ENCODE results near the gene UBE2V1. TPM values are rescaled to one million over a fixed set of nuclear protein-coding genes. Genes with fewer than 3 reads are reported as not detected.
A peak's percentile ranks its signal among the peaks of the same experiment; 100 is the strongest.
"Not testable (repeated sequence)": the region's sequence is repeated elsewhere in the genome, so short reads cannot be mapped to it uniquely, and the experiment has no call there.

The UBE2V1 gene
- total RNA-seq, 1 donor from 2014 or later, result 82.6 TPM

GRCh38 chr20:50137702-50138101, 24.8 kb upstream of the UBE2V1 start:
- not testable (repeated sequence) for DNase-seq (ENCODE audit: low spot score)

GRCh38 chr20:50136822-50137599, 24.1 kb upstream of the UBE2V1 start:
- DNase-seq (ENCODE audit: low spot score), result no peak

GRCh38 chr20:50135157-50135556, 22.2 kb upstream of the UBE2V1 start:
- not testable (repeated sequence) for DNase-seq (ENCODE audit: low spot score)

GRCh38 chr20:50133474-50134217, 20.7 kb upstream of the UBE2V1 start:
- DNase-seq (ENCODE audit: low spot score), result no peak

GRCh38 chr20:50133041-50133440, 20.1 kb upstream of the UBE2V1 start:
- no peak for DNase-seq (ENCODE audit: low spot score)

- DNase-seq (ENCODE audit: low spot score), result peak; percentile 40
These were observed 18.0 kb upstream of the UBE2V1 start for GRCh38 chr20:50130995-50131394.

GRCh38 chr20:50130356-50130723, 17.4 kb upstream of the UBE2V1 start:
- no peak for DNase-seq (ENCODE audit: low spot score)

DNA sequence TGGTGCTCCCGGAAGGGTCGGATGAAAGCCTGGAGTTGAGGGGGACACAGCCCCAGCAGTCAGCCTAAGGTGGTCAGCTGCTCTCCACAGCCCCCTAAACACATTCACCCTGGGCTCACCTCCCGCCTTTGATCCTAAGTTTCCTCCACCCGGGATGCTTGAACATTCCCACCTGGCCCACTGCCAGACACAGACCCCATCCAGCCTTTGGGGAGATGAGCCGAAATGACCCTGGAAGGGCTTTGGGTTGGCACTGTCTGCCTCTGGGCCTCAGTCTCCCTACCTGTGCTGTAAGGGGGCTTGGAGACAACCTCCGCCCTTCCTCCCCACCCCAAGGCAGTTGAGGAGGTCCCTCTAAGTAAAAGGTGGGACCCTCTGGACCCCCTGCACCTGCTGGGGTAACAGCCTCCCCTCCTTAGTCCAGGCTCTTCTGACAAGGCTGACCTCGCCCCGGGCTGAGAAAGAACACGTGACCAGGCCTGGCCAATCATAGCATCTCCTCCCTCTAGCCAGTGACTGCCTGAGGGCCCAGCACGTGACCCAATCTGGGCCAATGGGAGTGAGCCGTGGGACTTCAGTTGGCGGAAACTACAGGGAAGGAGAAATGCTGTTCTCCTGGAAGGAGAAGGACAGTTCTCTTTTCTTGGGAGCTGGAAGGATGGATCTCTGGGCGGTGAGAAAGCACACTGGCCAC, 16.9 kb upstream of the UBE2V1 start:
- no peak for DNase-seq (ENCODE audit: low spot score)

DNA sequence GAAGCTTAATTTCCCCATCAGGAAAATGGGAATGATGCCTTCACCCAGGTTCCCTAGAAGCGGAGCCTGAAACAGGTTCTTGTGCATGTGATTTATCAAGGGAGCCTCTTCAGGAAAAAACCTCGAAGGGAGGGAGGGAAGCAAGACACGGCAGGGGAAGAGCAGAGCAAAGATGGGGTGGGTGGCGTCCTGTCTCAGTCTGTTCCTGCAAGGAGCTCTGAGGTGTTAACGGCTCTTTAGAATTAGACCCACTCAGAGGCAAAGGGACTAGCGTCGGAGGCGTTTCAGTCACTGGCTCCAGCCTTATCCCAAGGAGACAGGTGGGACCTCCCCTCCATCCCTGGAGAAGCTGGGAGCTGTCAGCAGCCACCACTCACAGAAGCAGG, 15.6 kb upstream of the UBE2V1 start:
- no peak for DNase-seq (ENCODE audit: low spot score)

DNA sequence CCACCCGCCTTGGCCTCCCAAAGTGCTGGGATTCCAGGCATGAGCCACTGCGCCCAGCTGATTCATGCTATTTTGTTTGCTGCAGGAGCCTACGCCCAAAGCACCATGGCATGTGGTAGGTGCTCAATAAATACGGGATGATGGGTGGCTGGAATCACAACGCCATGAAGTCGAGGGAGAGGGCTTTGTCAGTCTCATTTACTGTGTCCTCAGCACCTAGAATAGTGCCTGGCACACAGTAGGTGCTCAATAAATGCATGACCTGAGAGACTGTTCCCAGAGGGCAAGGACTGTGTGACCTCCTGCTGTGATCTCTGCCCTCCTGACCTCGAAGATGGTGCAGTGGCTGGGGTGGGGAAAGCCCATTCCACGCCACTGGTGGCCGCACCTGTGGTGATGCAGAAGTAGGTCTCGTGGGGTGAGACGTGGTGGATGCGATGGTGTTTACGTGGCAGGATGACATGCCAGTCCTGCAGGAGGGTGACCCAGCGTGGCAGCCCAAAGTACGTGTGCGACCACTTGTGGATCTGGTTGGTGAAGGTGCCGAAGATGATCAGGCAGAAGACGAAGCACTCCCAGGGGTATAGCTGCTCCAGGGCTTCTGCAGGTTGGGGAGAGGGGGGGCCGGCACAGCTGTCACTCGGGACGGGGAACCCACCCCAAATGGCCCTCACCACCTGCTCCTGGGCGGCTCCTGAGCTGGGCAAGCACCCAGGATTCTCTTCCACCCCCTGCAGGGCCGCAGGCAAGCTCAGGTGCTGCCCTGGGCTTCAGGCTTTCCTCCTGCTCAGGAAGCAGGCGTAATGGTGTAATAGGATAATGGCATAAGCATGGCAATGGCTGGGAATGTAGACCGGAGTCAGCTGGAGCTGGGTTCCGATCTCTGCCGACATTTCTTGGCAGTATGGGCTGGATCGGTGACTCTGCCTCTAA, 14.9 kb upstream of the UBE2V1 start:
- DNase-seq (ENCODE audit: low spot score), result no peak

GRCh38 chr20:50126662-50127061, 13.7 kb upstream of the UBE2V1 start:
- peak; percentile 80 for DNase-seq (ENCODE audit: low spot score)

DNA sequence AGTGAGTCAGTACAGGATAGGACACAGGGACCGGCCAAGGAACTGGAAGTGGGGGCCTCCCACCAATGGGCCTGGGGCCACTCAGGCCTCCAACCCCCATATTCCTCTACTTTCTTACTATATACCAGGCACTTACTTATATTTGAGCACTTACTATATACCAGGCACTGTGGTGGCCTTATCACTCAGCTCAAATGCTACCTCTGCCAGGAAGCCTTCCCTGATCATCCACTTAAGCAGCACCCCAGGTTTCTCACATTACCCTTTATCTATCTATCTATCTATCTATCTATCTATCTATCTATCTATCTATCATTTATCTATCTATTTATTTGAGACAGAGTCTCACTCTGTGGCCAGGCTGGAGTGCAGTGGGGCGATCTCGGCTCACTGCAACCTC, 12.3 kb upstream of the UBE2V1 start:
- DNase-seq (ENCODE audit: low spot score), result no peak

DNA sequence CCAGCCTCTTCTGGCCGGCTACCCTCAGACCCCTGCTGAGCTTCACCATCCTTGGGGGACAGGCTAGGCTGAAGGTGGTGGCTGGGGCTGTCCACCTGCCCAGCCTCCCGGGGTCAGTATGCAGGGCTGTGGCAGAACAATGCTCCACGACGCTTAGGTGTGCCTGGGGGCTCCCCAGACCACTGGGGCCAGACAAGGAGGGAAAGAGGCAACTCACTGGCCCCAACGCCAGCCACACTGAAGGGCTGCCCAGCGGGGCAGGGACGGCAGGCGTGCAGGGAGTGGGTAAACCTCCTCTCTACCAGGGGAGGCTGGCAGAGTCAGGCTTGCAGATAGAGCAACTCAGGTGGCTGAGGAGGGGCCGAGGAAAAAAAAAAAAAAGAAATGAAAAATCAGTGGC, 11.5 kb upstream of the UBE2V1 start:
- DNase-seq (ENCODE audit: low spot score), result no peak

- DNase-seq (ENCODE audit: low spot score), result no peak
These were observed 10.5 kb upstream of the UBE2V1 start for GRCh38 chr20:50123418-50123817.

DNA sequence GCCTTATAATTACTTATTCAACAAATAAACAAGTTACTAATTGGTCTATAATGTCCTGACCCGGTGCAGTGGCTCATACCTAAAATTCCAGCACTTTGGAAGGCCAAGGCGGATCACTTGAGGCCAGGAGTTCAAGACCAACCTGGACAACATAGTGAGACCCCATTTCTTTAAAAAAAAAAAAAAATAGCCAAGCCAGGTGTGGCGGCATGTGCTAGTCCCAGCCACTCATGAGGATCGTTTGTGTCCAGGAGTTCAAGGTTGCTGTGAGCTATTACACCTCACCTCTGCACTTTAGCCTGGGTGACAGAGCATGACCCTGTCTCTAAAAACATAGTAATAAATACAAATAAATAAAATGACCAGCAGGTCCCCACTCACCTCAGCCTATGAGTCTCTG, 9.8 kb upstream of the UBE2V1 start:
- no peak for DNase-seq (ENCODE audit: low spot score)

DNA sequence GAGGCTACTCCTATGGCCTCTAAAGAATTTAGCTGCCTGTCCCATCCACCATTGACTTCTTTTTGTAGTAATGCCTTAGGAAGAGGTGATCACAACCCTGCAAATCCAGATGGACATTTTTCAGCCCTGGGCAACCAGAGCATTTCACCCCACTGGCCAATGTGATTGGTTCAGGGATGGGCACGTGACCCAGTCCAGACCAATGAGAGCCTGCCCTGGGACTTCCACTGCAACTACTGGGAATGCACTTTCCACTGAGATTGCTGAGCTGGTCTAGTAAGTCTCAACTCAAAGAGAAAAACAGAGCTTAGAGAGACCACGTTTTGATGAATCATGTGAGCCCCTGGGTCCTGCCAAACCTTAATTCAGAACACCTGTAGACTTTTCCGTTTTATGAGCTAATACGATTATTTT, 8.9 kb upstream of the UBE2V1 start:
- DNase-seq (ENCODE audit: low spot score), result no peak

DNA sequence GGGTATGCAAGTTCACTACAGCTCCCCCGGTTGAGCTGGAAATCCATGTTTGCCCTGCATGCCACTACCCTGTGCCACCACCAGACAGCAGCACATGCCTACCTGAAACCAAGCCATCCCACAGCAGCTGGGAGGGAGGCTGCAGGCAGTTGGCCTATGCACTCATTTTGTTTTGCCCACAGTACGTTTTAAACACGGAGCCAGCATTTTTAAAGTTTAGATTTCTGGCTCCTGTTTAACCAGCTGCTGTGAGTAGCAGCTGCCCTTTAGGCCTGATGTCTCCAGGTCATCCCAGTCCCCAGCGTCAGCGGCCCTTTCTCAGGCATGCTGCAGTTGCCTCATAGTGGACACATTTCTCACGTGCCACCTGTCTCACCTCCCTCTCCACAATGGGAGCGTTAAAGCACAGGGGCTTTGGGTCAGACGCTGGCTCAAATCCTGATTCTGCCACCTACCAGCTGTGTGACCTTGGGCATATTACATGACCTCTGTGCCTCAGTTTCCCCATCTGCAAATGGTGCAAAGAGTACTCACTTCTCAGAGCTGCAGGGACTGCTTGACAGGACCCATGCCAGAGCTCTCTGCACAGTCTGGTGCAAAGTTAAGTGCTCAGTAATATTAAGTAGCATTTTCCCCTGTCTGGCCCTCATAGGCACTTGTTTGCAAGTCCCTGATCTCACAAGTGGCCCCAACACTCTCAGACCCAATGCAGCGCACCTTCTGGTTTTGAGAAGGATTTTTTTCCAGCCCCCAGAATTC, 8.2 kb upstream of the UBE2V1 start:
- DNase-seq (ENCODE audit: low spot score), result peak; percentile 59

- DNase-seq (ENCODE audit: low spot score), result no peak
These were observed 5.3 kb upstream of the UBE2V1 start for GRCh38 chr20:50118203-50118602.

DNA sequence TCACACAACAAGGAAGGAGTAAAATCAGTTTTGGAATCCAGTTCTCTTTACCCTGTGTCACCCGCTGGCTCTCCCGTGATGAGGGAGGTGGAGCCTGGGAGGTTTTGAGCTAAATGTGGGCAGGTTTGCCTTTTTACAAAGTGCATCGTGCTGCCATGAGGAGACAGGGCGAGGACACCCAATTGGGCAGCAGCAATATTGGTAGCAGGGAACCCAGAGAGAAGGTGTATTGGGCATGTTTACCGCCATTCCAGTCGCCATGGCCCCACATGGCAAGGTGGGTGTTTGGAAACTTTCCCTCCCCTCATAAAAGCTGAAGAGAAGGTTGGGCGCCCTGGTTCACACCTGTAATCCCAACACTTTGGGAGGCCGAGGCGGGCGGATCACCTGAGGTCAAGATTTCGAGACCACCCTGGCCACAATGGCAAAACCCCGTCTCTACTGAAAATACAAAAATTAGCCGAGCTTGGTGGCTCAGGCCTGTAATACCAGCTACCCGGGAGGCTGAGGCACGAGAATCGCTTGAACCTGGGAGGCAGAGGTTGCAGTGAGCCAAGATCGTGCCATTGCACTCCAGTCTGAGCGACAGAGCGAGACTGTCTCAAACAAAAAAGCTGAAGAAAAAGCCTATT, 3.5 kb upstream of the UBE2V1 start:
- no peak for DNase-seq (ENCODE audit: low spot score)

- DNase-seq (ENCODE audit: low spot score), result peak; percentile 97
These were observed 2.8 kb upstream of the UBE2V1 start for GRCh38 chr20:50115591-50116367.

Measured in mucosa of gallbladder (tissue), 1 donor.